Measurements from ENCODE around the gene PXYLP1.
A peak's percentile ranks its signal among the peaks of the same experiment; 100 is the strongest.

Gene PXYLP1

GRCh38 chr3:141227216-141227615 lies 4.4 kb upstream of the PXYLP1 start:
- Histone ChIP-seq H3K27me3 (replicated peaks; ENCODE audit: control insufficient read depth, insufficient read depth, low read length, poor library complexity, severe bottlenecking) (no peaks in the 10 kb centered on the region), H3K9me3 (ENCODE audit: control insufficient read depth, low read length) (peaks cover 6% of the 10 kb centered on the region), H3K4me1 (ENCODE audit: control insufficient read depth, insufficient read depth, low read length, poor library complexity, severe bottlenecking) (peaks cover 2% of the 10 kb centered on the region), H3K27ac (ENCODE audit: insufficient read depth, low read length, poor library complexity, severe bottlenecking) (no peak overlapping the region), H3K4me3 (ENCODE audit: insufficient read depth, low read depth, low read length, poor library complexity, severe bottlenecking) (no peak overlapping the region), H3K36me3 (ENCODE audit: control insufficient read depth, insufficient read depth, low read length) (no peaks in the 10 kb centered on the region)
- no peak for DNase-seq

DNA sequence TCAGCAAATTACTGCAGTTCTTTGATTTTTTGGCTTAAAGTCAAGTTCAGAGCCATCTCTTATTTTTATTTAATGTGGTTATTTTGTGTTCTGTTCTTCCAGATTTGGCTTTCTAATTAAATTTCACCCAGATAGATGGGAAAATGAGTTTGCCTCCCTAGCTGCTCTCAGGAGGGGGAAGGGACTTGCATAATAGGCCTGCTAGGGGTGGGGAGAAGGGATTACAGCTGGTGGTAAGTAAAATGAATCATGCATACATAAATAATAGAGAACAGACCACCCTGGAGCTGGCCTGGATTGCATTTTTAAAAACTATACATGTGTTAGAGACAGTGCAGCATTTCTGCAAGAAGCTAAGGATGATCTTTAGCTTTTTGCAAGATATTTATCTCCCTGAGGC lies 3.9 kb upstream of the PXYLP1 start:
- no peak for DNase-seq
- H3K9me3 ChIP-seq (ENCODE audit: control insufficient read depth, low read length) = peaks cover 6% of the 10 kb centered on the region
- no peak overlapping the region for H3K27ac ChIP-seq (ENCODE audit: insufficient read depth, low read length, poor library complexity, severe bottlenecking)
- peaks cover 7% of the 10 kb centered on the region for H3K4me1 ChIP-seq (ENCODE audit: control insufficient read depth, insufficient read depth, low read length, poor library complexity, severe bottlenecking)
- no peaks in the 10 kb centered on the region for H3K36me3 ChIP-seq (ENCODE audit: control insufficient read depth, insufficient read depth, low read length)
- no peak overlapping the region for H3K4me3 ChIP-seq (ENCODE audit: insufficient read depth, low read depth, low read length, poor library complexity, severe bottlenecking)
- H3K27me3 ChIP-seq (replicated peaks; ENCODE audit: control insufficient read depth, insufficient read depth, low read length, poor library complexity, severe bottlenecking) = no peaks in the 10 kb centered on the region

DNA sequence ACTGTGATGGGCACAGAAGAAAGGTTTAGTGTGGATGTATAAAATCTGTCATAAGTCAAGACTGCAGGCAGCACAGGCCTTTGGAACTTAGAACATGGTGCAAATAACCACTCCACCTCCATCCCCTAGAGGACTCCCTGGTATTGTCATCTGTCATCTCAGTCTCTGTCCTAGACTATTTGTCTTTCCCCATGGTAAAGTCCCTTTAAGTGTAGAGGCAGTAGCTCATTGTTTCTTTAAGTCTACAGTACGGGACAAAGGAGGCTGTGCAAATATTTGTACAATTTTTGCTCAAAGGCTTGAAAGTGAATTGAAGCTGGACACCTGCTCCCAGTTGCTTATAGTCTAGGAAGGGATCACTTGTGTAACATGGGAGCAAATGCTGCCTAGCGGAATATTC lies 3.2 kb upstream of the PXYLP1 start:
- Histone ChIP-seq H3K4me1 (ENCODE audit: control insufficient read depth, insufficient read depth, low read length, poor library complexity, severe bottlenecking) (peaks cover 7% of the 10 kb centered on the region), H3K36me3 (ENCODE audit: control insufficient read depth, insufficient read depth, low read length) (no peaks in the 10 kb centered on the region), H3K27ac (ENCODE audit: insufficient read depth, low read length, poor library complexity, severe bottlenecking) (no peak overlapping the region), H3K27me3 (replicated peaks; ENCODE audit: control insufficient read depth, insufficient read depth, low read length, poor library complexity, severe bottlenecking) (no peaks in the 10 kb centered on the region), H3K9me3 (ENCODE audit: control insufficient read depth, low read length) (peaks cover 6% of the 10 kb centered on the region), H3K4me3 (ENCODE audit: insufficient read depth, low read depth, low read length, poor library complexity, severe bottlenecking) (no peak overlapping the region)
- DNase-seq = no peak

DNA sequence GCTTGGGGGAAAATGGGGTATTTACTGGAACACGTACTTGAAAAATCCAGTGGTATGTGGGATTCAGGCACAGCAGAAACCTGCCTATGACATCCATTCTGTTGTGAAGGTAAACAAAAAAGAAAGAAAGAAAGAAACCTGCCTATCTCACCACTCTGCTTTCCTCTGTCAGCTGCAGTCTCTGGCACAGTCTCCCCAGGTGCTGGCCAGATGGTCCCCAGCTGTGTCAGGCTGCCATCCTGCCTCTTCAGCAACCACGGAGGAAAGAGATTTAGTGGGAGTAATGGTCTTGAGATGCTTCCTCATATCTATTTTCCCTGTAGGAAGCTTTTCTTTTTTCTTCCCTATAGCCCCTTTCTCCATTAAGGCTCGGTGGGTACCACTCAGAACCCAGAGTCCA lies 2.5 kb upstream of the PXYLP1 start:
- no peak for DNase-seq
- H3K36me3 ChIP-seq (ENCODE audit: control insufficient read depth, insufficient read depth, low read length) = no peaks in the 10 kb centered on the region

DNA sequence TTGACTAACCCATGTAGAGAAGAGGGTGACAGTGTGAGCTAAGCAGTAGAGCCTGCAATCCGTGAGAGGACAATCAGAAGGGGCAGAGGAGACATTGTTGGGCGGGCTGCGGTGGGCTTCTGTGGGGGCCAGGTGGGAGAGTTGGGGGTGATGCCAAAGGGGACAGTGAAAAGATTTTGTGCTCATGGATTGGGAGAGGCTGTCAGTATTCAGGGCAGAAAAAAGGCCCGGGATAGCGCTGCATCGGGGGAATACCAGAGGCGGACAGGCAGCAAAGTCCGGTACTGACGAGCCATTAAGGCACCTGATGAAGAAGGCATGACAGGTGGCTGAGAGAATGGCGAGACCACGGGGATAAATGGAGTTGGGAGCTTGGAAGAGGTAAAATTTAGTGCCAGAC lies 1.3 kb upstream of the PXYLP1 start:
- Histone ChIP-seq H3K27me3 (replicated peaks; ENCODE audit: control insufficient read depth, insufficient read depth, low read length, poor library complexity, severe bottlenecking) (no peaks in the 10 kb centered on the region), H3K4me3 (ENCODE audit: insufficient read depth, low read depth, low read length, poor library complexity, severe bottlenecking) (no peak overlapping the region), H3K27ac (ENCODE audit: insufficient read depth, low read length, poor library complexity, severe bottlenecking) (no peak overlapping the region), H3K36me3 (ENCODE audit: control insufficient read depth, insufficient read depth, low read length) (no peaks in the 10 kb centered on the region), H3K9me3 (ENCODE audit: control insufficient read depth, low read length) (no peaks in the 10 kb centered on the region), H3K4me1 (ENCODE audit: control insufficient read depth, insufficient read depth, low read length, poor library complexity, severe bottlenecking) (peaks cover 10% of the 10 kb centered on the region)
- DNase-seq = no peak

More for the DNA sequence above, 2.5 kb upstream of the PXYLP1 start:
- Histone ChIP-seq H3K4me1 (ENCODE audit: control insufficient read depth, insufficient read depth, low read length, poor library complexity, severe bottlenecking) (peaks cover 10% of the 10 kb centered on the region), H3K27ac (ENCODE audit: insufficient read depth, low read length, poor library complexity, severe bottlenecking) (no peak overlapping the region), H3K4me3 (ENCODE audit: insufficient read depth, low read depth, low read length, poor library complexity, severe bottlenecking) (no peak overlapping the region), H3K27me3 (replicated peaks; ENCODE audit: control insufficient read depth, insufficient read depth, low read length, poor library complexity, severe bottlenecking) (no peaks in the 10 kb centered on the region), H3K9me3 (ENCODE audit: control insufficient read depth, low read length) (no peaks in the 10 kb centered on the region)

- H3K9me3 ChIP-seq (ENCODE audit: control insufficient read depth, low read length) = no peaks in the 10 kb centered on the region
- H3K4me3 ChIP-seq (ENCODE audit: insufficient read depth, low read depth, low read length, poor library complexity, severe bottlenecking) = peak overlapping the region; percentile 75
- no peaks in the 10 kb centered on the region for H3K36me3 ChIP-seq (ENCODE audit: control insufficient read depth, insufficient read depth, low read length)
- H3K27ac ChIP-seq (ENCODE audit: insufficient read depth, low read length, poor library complexity, severe bottlenecking) = peak overlapping the region; percentile 53
- H3K4me1 ChIP-seq (ENCODE audit: control insufficient read depth, insufficient read depth, low read length, poor library complexity, severe bottlenecking) = peaks cover 10% of the 10 kb centered on the region
- H3K27me3 ChIP-seq (replicated peaks; ENCODE audit: control insufficient read depth, insufficient read depth, low read length, poor library complexity, severe bottlenecking) = no peaks in the 10 kb centered on the region
- peak in 1 of 3 donors; percentile 2 for DNase-seq
Measured at GRCh38 chr3:141231952-141232823, 563 bp downstream of the PXYLP1 start.

DNA sequence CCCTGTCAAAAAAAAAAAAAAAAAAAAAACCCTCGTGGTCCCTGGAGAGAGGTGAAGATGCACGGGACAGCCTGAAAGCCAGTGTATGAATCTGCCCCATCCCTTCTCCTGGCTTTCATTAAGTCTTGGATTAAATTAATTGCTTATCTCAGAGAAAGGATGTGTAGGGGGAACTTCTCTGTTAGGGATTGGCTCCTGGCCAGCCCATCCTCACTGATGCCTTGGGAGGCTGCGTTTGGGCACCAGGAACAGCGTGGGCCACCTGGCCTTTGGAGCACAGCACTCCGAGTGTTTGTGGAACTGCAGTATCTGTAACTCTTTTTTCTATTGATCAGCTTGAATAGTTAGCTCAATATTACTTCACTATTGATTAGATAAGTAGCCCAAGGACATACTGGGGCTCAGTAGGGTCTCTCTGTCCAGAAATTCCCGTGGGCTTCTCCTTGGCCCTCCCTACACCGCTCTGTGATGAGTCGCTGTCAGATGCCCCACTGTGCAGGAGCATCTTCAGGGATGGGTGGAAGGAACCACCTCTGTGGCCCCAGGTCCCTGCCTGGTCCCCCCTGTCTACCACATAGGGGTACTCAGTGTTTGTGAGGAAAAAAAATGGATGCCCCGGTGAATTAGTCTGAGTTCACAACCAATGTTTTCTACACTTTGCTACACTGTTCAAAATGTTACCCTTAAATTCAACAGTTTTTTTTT lies 2.0 kb downstream of the PXYLP1 start:
- H3K9me3 ChIP-seq (ENCODE audit: control insufficient read depth, low read length) = no peaks in the 10 kb centered on the region
- DNase-seq = no peak
- H3K36me3 ChIP-seq (ENCODE audit: control insufficient read depth, insufficient read depth, low read length) = no peaks in the 10 kb centered on the region
- no peak overlapping the region for H3K27ac ChIP-seq (ENCODE audit: insufficient read depth, low read length, poor library complexity, severe bottlenecking)
- peaks cover 19% of the 10 kb centered on the region for H3K4me1 ChIP-seq (ENCODE audit: control insufficient read depth, insufficient read depth, low read length, poor library complexity, severe bottlenecking)
- H3K4me3 ChIP-seq (ENCODE audit: insufficient read depth, low read depth, low read length, poor library complexity, severe bottlenecking) = no peak overlapping the region
- no peaks in the 10 kb centered on the region for H3K27me3 ChIP-seq (replicated peaks; ENCODE audit: control insufficient read depth, insufficient read depth, low read length, poor library complexity, severe bottlenecking)

GRCh38 chr3:141234283-141234682 lies 2.7 kb downstream of the PXYLP1 start:
- Histone ChIP-seq H3K9me3 (ENCODE audit: control insufficient read depth, low read length) (no peaks in the 10 kb centered on the region), H3K4me1 (ENCODE audit: control insufficient read depth, insufficient read depth, low read length, poor library complexity, severe bottlenecking) (peaks cover 19% of the 10 kb centered on the region), H3K36me3 (ENCODE audit: control insufficient read depth, insufficient read depth, low read length) (no peaks in the 10 kb centered on the region), H3K27ac (ENCODE audit: insufficient read depth, low read length, poor library complexity, severe bottlenecking) (no peak overlapping the region), H3K4me3 (ENCODE audit: insufficient read depth, low read depth, low read length, poor library complexity, severe bottlenecking) (no peak overlapping the region), H3K27me3 (replicated peaks; ENCODE audit: control insufficient read depth, insufficient read depth, low read length, poor library complexity, severe bottlenecking) (no peaks in the 10 kb centered on the region)
- no peak for DNase-seq

DNA sequence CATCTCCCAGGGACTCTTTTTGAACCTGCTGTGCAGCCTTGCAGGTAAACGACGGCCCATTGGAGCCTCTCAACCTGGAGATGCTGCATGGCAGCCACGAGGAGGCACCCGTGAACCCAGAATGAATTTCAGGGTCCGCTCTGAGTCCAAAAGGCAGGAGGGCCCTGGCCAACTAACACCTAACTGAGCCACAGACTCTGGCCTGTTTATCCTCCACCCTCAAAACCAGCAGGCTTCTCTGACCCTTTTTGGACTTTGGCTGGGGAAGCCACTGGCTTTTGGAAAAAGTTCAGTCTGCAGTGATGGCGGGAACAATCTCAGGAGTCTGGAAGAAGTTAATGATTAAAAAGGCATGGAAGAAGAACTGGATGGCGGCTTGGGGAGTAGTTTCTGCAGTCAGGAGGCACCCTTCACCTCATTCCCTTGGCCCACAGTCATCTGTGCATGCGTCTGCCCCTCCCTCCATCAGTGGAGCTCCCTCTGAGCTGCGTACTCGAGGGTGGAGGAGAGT lies 4.1 kb downstream of the PXYLP1 start:
- no peaks in the 10 kb centered on the region for H3K9me3 ChIP-seq (ENCODE audit: control insufficient read depth, low read length)
- H3K4me1 ChIP-seq (ENCODE audit: control insufficient read depth, insufficient read depth, low read length, poor library complexity, severe bottlenecking) = peaks cover 19% of the 10 kb centered on the region
- H3K27me3 ChIP-seq (replicated peaks; ENCODE audit: control insufficient read depth, insufficient read depth, low read length, poor library complexity, severe bottlenecking) = no peaks in the 10 kb centered on the region
- DNase-seq = no peak
- H3K27ac ChIP-seq (ENCODE audit: insufficient read depth, low read length, poor library complexity, severe bottlenecking) = no peak overlapping the region
- no peaks in the 10 kb centered on the region for H3K36me3 ChIP-seq (ENCODE audit: control insufficient read depth, insufficient read depth, low read length)
- H3K4me3 ChIP-seq (ENCODE audit: insufficient read depth, low read depth, low read length, poor library complexity, severe bottlenecking) = no peak overlapping the region

GRCh38 chr3:141236361-141236760 lies 4.7 kb downstream of the PXYLP1 start:
- Histone ChIP-seq H3K4me3 (ENCODE audit: insufficient read depth, low read depth, low read length, poor library complexity, severe bottlenecking) (no peak overlapping the region), H3K27ac (ENCODE audit: insufficient read depth, low read length, poor library complexity, severe bottlenecking) (no peak overlapping the region), H3K36me3 (ENCODE audit: control insufficient read depth, insufficient read depth, low read length) (no peaks in the 10 kb centered on the region), H3K4me1 (ENCODE audit: control insufficient read depth, insufficient read depth, low read length, poor library complexity, severe bottlenecking) (peaks cover 19% of the 10 kb centered on the region), H3K27me3 (replicated peaks; ENCODE audit: control insufficient read depth, insufficient read depth, low read length, poor library complexity, severe bottlenecking) (no peaks in the 10 kb centered on the region), H3K9me3 (ENCODE audit: control insufficient read depth, low read length) (no peaks in the 10 kb centered on the region)
- no peak for DNase-seq
